ENCODE results near the gene CHST14. TPM values are rescaled to one million over a fixed set of nuclear protein-coding genes. Genes with fewer than 3 reads are reported as not detected.
A peak's percentile ranks its signal among the peaks of the same experiment; 100 is the strongest.

CHST14 gene
- total RNA-seq, 2 experiments from 2014 or later = 4.3 to 5.1 TPM

DNA sequence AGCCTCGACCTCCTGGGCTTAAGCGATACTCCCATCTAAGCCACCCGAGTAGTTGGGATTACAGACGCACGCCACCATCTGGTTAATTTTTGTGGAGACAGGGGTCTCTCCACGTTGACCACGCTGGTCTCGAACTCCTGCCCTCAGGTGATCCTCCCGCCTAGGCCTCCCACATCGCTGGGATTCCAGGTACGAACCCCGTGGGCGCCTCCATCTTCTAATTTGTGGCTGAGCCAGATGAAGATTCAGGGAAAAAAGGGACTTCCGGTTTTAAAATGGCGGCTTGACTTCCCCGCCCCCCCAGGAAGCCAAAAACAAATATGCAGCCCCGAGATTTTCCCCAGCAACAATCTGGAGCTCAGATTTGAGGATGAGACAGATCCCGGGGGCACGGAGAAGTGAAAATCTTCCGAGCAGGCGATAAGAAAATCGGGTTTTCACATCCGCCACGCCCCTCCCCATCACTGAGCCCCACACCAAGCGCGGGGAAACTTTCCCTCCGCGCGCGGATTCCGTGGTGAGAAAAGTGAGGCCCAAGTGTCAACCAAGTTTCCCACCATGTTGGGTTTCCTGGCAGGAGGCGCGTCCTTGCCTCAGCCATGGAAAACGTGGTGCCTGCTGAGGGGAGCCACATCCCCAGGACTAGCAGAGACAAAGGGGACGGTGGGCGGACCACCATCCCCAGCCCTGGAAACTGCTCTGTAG is 15.4 kb downstream of the CHST14 start:
- Mint-ChIP-seq H3K27me3 (peaks cover 5% of the 10 kb centered on the region), H3K9me3 (no peaks in the 10 kb centered on the region), H3K4me3 (no peak overlapping the region), H3K4me1 (ENCODE audit: low read depth) (no peaks in the 10 kb centered on the region), H3K36me3 (ENCODE audit: low read depth) (no peaks in the 10 kb centered on the region), H3K27ac (no peak overlapping the region)
- ATAC-seq (no peak), DNase-seq (no peak)
- CTCF ChIA-PET = no interaction called here
- intact Hi-C loops (cut with micrococcal nuclease) = no loop called here
- POLR2A ChIA-PET = no interaction called here
- TF ChIP-seq, protein P1, sequence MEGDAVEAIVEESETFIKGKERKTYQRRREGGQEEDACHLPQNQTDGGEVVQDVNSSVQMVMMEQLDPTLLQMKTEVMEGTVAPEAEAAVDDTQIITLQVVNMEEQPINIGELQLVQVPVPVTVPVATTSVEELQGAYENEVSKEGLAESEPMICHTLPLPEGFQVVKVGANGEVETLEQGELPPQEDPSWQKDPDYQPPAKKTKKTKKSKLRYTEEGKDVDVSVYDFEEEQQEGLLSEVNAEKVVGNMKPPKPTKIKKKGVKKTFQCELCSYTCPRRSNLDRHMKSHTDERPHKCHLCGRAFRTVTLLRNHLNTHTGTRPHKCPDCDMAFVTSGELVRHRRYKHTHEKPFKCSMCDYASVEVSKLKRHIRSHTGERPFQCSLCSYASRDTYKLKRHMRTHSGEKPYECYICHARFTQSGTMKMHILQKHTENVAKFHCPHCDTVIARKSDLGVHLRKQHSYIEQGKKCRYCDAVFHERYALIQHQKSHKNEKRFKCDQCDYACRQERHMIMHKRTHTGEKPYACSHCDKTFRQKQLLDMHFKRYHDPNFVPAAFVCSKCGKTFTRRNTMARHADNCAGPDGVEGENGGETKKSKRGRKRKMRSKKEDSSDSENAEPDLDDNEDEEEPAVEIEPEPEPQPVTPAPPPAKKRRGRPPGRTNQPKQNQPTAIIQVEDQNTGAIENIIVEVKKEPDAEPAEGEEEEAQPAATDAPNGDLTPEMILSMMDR (IDR thresholded peaks at IDR 0.05) = no peak

DNA sequence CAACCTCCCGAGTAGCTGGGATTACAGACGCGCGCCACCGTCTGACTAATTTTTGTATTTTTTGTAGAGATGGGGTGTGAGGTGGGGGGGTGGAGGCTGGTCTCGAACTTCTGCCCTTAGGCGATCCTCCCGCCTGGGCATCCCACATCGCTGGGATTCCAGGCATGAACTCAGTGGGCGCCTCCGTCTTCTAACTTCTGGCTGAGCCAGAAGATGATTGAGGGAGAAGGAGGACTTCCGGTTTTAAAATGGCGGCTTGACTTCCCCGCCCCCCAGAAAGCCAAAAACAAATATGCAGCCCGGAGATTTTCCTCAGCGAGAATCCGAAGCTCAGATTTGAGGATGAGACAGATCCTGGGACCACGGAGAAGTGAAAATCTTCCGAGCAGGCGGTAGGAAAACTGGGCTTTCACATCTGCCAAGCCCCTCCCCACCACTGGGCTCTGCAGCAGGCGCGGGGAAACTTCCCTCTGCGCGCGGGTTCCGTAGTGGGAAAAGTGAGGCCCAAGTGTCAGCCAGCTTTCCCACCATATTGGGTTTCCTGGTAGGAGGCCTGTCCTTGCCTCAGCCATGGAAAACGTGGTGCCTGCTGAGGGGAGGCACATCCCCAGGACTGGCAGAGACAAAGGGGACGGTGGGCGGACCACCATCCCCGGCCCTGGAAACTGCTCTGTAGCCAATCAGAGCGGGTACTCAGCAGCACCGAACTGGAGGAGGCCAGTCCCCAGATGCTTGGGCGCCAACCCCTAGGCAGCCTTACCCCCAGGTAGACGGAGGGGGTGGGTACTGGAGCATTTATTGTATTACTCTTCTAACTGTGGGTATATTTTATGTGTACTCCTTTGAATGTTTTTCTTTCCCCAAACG is 17.3 kb downstream of the CHST14 start:
- no peaks in the 10 kb centered on the region for H3K27me3 Mint-ChIP-seq
- peaks cover 4% of the 10 kb centered on the region for H3K4me1 Mint-ChIP-seq (ENCODE audit: low read depth)
- POLR2A ChIA-PET = no interaction called here
- TF ChIP-seq, protein P1 (IDR thresholded peaks at IDR 0.05) = no peak
- H3K36me3 Mint-ChIP-seq (ENCODE audit: low read depth) = no peaks in the 10 kb centered on the region
- H3K4me3 Mint-ChIP-seq = no peak overlapping the region
- DNase-seq = no peak
- CTCF ChIA-PET = interaction anchor here (0.8 kb wide), 1 partner anchor 32 kb away, joined by 3 read pairs; no protein-coding TSS in a partner anchor
- H3K9me3 Mint-ChIP-seq = no peaks in the 10 kb centered on the region
- no peak for ATAC-seq
- no peak overlapping the region for H3K27ac Mint-ChIP-seq
- intact Hi-C loops (cut with micrococcal nuclease) = no loop called here

DNA sequence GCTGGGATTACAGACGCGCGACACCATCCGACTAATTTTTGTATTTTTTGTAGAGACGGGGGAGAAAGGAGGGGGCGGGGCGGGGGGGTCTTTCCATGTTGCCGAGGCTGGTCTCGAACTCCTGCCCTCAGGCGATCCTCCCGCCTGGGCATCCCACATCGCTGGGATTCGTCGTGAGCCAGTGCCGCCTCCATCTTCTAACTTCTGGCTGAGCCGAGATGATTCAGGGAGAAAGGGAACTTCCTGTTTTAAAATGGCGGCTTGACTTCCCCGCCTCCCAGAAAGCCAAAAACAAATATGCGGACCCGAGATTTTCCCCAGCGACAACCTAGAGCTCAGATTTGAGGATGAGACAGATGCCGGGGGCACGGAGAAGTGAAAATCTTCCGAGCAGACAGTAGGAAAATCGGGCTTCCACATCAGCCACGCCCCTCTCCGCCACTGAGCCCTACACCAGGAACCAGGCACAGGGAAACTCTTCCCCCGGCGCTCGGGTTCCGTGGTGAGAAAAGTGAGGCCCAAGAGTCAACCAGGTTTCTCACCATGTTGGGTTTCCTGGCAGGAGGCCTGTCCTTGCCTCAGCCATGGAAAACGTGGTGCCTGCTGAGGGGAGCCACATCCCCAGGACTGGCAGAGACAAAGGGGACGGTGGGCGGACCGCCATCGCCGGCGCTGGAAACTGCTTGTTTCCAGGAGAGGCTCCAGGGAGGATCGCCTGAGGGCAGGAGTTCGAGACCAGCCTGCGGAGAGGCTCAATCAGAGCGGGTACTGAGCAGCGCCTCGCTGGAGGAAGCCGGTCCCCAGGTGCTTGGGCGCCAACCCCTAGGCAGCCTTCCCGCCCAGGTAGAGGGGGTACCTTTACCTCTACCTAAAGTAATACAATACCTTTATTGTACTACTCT is 18.7 kb downstream of the CHST14 start:
- POLR2A ChIA-PET = no interaction called here
- Mint-ChIP-seq H3K27ac (no peak overlapping the region), H3K27me3 (no peaks in the 10 kb centered on the region), H3K36me3 (ENCODE audit: low read depth) (no peaks in the 10 kb centered on the region), H3K9me3 (no peaks in the 10 kb centered on the region), H3K4me3 (no peak overlapping the region), H3K4me1 (ENCODE audit: low read depth) (peaks cover 18% of the 10 kb centered on the region)
- CTCF ChIA-PET = no interaction called here
- TF ChIP-seq, protein P1 (IDR thresholded peaks at IDR 0.05) = no peak
- ATAC-seq (no peak), DNase-seq (no peak)
- intact Hi-C loops (cut with micrococcal nuclease) = loop anchor here (5.0 kb wide), 1 partner anchor 37 kb away; no protein-coding TSS in a partner anchor

DNA sequence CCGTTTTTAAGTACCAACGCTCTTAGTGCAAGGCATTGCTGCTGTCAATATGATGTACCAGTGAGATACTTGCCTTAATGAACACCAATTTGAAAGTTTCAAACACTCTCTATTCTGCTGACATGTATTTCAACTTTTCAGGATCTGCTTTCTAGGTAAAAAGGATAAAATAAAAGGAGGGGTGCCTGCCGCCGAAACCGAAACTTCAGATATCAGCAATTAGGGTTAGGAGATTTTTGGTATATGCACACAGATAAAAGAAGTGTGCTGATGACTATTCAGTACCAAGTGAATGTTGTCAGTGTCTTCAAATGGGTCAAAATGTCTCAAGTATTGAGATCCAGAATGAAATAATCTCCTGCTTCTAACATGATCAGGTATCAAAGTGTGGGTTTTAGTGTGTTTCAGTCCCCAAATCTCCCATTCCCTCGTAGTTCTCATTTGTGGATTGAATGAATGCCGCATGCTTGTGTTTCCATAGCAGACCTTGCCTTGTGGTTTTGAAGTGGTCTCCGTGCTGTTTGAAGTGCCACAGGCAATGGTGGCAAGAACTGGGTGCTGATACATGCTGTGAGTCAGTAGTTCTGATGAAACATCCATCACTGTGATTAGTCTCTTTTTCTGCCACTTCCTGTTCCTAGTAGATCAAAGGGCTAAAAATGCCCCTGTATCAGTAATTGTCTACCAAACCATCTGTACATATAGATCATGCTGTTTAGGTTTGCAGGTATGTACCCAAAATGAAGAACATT is 22.5 kb downstream of the CHST14 start:
- ChIA-PET POLR2A (no interaction called here), CTCF (interaction anchor here (1.2 kb wide), 1 partner anchor 52 kb away, joined by 3 read pairs; the partner anchor contains the start of gene BAHD1)
- Mint-ChIP-seq H3K27me3 (peaks cover 2% of the 10 kb centered on the region), H3K4me1 (ENCODE audit: low read depth) (peaks cover 33% of the 10 kb centered on the region), H3K4me3 (peak overlapping the region; percentile 9), H3K36me3 (ENCODE audit: low read depth) (no peaks in the 10 kb centered on the region), H3K27ac (peak overlapping the region; percentile 68), H3K9me3 (no peaks in the 10 kb centered on the region)
- TF ChIP-seq, protein P1 (IDR thresholded peaks at IDR 0.05) = no peak
- ATAC-seq (peak; percentile 97), DNase-seq (peak; percentile 84)
- intact Hi-C loops (cut with micrococcal nuclease) = loop anchor here (5.0 kb wide), 1 partner anchor 41 kb away; no protein-coding TSS in a partner anchor

All from activated CD8-positive, alpha-beta T cell treated with anti-CD3 and anti-CD28 coated beads for 36 hours (primary cell).